Measurements from ENCODE around the gene RCAN3.

Gene RCAN3

DNA sequence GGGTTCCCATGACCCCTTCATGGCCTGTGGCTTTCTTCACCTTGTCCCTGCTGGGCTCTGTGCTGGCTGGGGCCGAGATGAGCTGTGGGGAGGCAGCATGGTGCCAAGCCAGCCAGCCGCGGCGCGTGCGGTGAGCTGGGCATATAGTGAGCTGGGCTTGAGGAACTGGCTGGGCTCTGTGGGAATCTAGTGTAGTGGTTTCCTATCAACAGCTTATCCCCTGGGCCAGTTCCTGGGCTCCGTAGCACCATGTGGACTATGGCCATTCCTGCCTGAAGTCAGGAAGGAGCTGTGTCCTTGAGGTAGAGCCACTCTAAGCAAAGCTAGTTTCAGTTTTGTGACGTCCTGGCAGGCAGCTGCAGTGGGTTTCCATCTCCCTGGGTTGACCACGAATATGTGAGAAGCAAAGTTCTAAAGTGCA is 55.1 kb downstream of the RCAN3 start:
- TF ChIP-seq Cebpa-rat (IDR thresholded peaks at IDR 0.05), result no peak
- Histone ChIP-seq H3K36me3 (no peaks in the 10 kb centered on the region), H3K4me3 (no peak overlapping the region), H3K9me3 (no peaks in the 10 kb centered on the region), H3K4me2 (peak overlapping the region; percentile 46), H3K9ac (no peak overlapping the region), H3K4me1 (peaks cover 42% of the 10 kb centered on the region), H4K20me1 (no peaks in the 10 kb centered on the region; the same call in 1 of the 2 replicates), H3K27me3 (peaks cover 61% of the 10 kb centered on the region), H3K27ac (no peak overlapping the region)

DNA sequence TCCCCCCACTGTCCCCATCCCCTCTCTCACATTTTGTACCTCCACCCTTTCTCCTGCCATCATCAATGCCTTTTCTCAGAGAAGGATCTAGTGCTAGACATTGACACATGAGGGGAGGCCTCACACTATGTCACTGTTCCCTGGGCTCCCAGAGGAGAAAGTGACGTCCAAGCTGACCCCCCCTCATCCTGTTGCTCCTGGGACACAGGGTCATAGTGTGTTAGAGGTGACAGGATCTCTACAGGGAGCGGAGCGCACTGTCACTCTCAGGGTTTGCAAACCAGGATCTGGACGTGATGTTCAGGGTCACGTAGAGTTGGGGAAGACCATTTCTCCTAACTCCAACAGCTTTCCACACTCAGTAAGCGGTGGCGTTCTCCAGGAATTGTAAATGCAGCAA is 55.8 kb downstream of the RCAN3 start:
- Histone ChIP-seq H3K4me1 (peaks cover 42% of the 10 kb centered on the region), H3K4me2 (peak overlapping the region; percentile 46), H3K27me3 (peaks cover 56% of the 10 kb centered on the region), H3K9me3 (no peaks in the 10 kb centered on the region), H3K4me3 (no peak overlapping the region), H3K27ac (no peak overlapping the region), H3K36me3 (no peaks in the 10 kb centered on the region), H4K20me1 (no peaks in the 10 kb centered on the region; the same call in 1 of the 2 replicates), H3K9ac (no peak overlapping the region)
- TF ChIP-seq Cebpa-rat (IDR thresholded peaks at IDR 0.05), result no peak

DNA sequence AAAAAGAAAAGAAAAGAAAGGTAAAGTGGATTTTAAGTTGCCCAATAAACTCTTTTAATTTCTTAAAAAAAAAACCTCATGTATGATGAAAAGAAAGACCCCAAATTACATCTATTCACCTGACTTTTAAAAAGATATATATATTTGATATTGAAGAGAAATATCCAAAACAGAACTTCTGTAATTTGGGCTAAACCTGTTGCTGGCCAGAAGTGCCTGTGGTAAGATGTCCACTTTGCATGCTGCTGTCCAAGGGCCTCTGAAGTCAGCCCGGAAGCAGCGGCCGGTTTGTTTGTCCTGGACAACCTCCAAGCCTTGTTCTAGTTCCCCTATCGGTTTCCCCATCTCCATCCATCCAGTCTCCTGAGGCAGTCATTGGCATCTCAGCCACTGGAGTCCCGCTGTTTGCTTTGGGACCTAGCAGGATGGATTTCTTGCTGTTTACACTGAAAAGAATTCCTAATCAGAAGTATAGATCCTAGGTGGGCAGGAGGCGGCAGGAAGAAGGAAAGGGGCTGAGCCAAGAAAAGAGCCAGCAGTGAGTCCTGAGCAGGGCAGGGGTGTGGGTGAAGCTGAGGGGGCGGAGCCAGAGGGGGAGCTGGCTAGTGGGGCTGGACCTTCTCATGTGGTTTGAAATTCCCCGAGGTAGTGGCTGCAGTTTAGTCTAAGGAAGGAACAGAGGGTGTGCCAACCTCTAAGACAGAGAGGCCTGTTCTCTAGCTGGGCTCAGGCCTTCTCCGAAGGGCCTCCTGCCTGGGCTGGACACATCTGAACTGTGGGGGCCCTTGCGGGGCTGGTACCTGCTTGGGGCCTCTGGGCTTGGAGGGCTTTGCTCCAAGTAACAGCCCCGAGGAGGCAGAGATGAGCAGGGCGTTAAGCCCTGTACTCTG is 56.5 kb downstream of the RCAN3 start:
- Histone ChIP-seq H3K4me2 (peak overlapping the region; percentile 61), H3K27ac (no peak overlapping the region), H4K20me1 (no peaks in the 10 kb centered on the region; the same call in 1 of the 2 replicates), H3K36me3 (no peaks in the 10 kb centered on the region), H3K4me3 (no peak overlapping the region), H3K9me3 (no peaks in the 10 kb centered on the region), H3K4me1 (peaks cover 42% of the 10 kb centered on the region), H3K9ac (no peak overlapping the region), H3K27me3 (peaks cover 51% of the 10 kb centered on the region)
- TF ChIP-seq Cebpa-rat (IDR thresholded peaks at IDR 0.05), result no peak

DNA sequence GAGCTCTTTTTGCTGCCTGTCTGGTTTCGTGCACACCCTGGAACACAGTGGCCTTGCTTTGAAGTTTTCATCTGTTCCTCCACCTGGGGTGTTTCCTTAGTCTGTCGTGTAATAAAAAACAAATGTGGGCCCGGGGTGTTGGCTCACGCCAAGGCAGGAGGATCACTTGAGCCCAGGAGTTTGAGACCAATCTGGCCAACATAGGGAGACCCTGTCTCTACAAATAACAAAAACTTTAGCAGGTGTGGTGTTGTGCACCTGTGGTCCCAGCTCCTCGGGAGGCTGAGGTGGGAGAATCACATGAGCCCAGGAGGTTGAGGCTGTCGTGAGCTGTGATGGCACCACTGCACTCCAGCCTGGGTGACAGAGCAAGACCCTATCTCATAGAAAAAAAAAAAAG is 57.7 kb downstream of the RCAN3 start:
- H4K20me1 ChIP-seq, result no peaks in the 10 kb centered on the region
- no peak overlapping the region for H3K4me2 ChIP-seq
- H3K27ac ChIP-seq, result no peak overlapping the region
- H3K27me3 ChIP-seq, result peaks cover 39% of the 10 kb centered on the region
- no peaks in the 10 kb centered on the region for H3K36me3 ChIP-seq
- no peak overlapping the region for H3K9ac ChIP-seq
- H3K4me1 ChIP-seq, result peaks cover 41% of the 10 kb centered on the region
- H3K9me3 ChIP-seq, result no peaks in the 10 kb centered on the region
- no peak overlapping the region for H3K4me3 ChIP-seq
- no peak for TF ChIP-seq Cebpa-rat (IDR thresholded peaks at IDR 0.05)

DNA sequence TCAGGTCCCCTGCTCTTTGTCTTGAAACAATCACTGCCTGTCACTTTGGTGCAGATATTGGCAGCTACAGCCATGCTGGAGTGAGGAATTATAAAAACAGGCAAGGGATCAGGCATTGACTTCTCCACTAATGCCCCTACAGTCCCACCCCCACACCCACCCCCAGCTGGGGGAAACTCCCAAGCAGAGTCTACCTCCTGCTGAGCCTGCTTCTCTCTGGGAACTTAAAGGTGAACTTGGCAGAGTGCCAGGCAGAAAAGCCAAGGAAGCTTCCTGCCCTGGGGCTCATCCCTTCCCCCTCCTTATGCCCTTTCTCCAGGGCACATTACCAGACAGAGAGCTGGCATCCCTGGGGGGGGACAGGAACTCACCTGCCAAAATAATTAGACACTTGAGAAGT is 60.0 kb downstream of the RCAN3 start:
- Histone ChIP-seq H3K27ac (no peak overlapping the region), H3K4me2 (no peak overlapping the region), H3K9me3 (no peaks in the 10 kb centered on the region), H4K20me1 (no peaks in the 10 kb centered on the region), H3K4me1 (peaks cover 32% of the 10 kb centered on the region), H3K27me3 (peaks cover 16% of the 10 kb centered on the region), H3K9ac (no peak overlapping the region), H3K4me3 (no peak overlapping the region), H3K36me3 (no peaks in the 10 kb centered on the region)
- TF ChIP-seq Cebpa-rat (IDR thresholded peaks at IDR 0.05), result no peak

GRCh38 chr1:24564695-24565094 is 62.1 kb downstream of the RCAN3 start:
- no peaks in the 10 kb centered on the region for H3K9me3 ChIP-seq
- no peak overlapping the region for H3K4me3 ChIP-seq
- H3K27me3 ChIP-seq, result no peaks in the 10 kb centered on the region
- H4K20me1 ChIP-seq, result no peaks in the 10 kb centered on the region
- no peak overlapping the region for H3K4me2 ChIP-seq
- no peak overlapping the region for H3K27ac ChIP-seq
- TF ChIP-seq Cebpa-rat (IDR thresholded peaks at IDR 0.05), result no peak
- peaks cover 26% of the 10 kb centered on the region for H3K4me1 ChIP-seq
- no peaks in the 10 kb centered on the region for H3K36me3 ChIP-seq
- H3K9ac ChIP-seq, result no peak overlapping the region

GRCh38 chr1:24566236-24566867 is 63.7 kb downstream of the RCAN3 start:
- peaks cover 20% of the 10 kb centered on the region; the same call in 1 of the 2 replicates for H3K4me1 ChIP-seq
- H3K4me2 ChIP-seq, result no peak overlapping the region
- no peak overlapping the region for H3K27ac ChIP-seq
- H3K9me3 ChIP-seq, result no peaks in the 10 kb centered on the region
- H4K20me1 ChIP-seq, result no peaks in the 10 kb centered on the region
- no peaks in the 10 kb centered on the region for H3K36me3 ChIP-seq
- H3K9ac ChIP-seq, result no peak overlapping the region
- H3K4me3 ChIP-seq, result no peak overlapping the region
- TF ChIP-seq Cebpa-rat (IDR thresholded peaks at IDR 0.05), result no peak
- no peaks in the 10 kb centered on the region for H3K27me3 ChIP-seq

- H3K27me3 ChIP-seq, result no peaks in the 10 kb centered on the region
- no peaks in the 10 kb centered on the region for H4K20me1 ChIP-seq
- peak overlapping the region; percentile 32 for H3K4me2 ChIP-seq
- no peaks in the 10 kb centered on the region for H3K9me3 ChIP-seq
- no peak for TF ChIP-seq Cebpa-rat (IDR thresholded peaks at IDR 0.05)
- H3K9ac ChIP-seq, result no peak overlapping the region
- no peak overlapping the region for H3K4me3 ChIP-seq
- no peak overlapping the region for H3K27ac ChIP-seq
- peaks cover 33% of the 10 kb centered on the region for H3K4me1 ChIP-seq
- H3K36me3 ChIP-seq, result no peaks in the 10 kb centered on the region
Measured at GRCh38 chr1:24567792-24568388, 65.3 kb downstream of the RCAN3 start.

GRCh38 chr1:24568475-24568874 is 65.8 kb downstream of the RCAN3 start:
- peaks cover 39% of the 10 kb centered on the region for H3K4me1 ChIP-seq
- no peak overlapping the region for H3K27ac ChIP-seq
- no peaks in the 10 kb centered on the region for H3K27me3 ChIP-seq
- H4K20me1 ChIP-seq, result no peaks in the 10 kb centered on the region
- H3K4me3 ChIP-seq, result no peak overlapping the region
- H3K9ac ChIP-seq, result no peak overlapping the region
- no peaks in the 10 kb centered on the region for H3K36me3 ChIP-seq
- no peaks in the 10 kb centered on the region for H3K9me3 ChIP-seq
- H3K4me2 ChIP-seq, result peak overlapping the region; percentile 32
- no peak for TF ChIP-seq Cebpa-rat (IDR thresholded peaks at IDR 0.05)

Data from BLaER1 (cell line).